Mesodermal cell (in vitro differentiated cells): ENCODE results near the gene ATMIN.

Experiments
- H3K27ac ChIP-seq: 2 replicates; pipeline ENCODE4 v1.7.0; 2013; ENCODE audit warnings: mild to moderate bottlenecking, low read depth, low read length, moderate library complexity; ENCODE audit not compliant: severe bottlenecking
- H3K36me3 ChIP-seq: 2 replicates; pipeline ENCODE4 v1.7.1; 2013; ENCODE audit warnings: mild to moderate bottlenecking, low read length, moderate library complexity; ENCODE audit not compliant: control insufficient read depth, insufficient read depth
- H3K4me1 ChIP-seq: one replicate; pipeline ENCODE4 v1.7.1; 2013; ENCODE audit warnings: mild to moderate bottlenecking, low read length; ENCODE audit not compliant: insufficient read depth, control insufficient read depth, poor library complexity, severe bottlenecking
- H3K4me3 ChIP-seq: 2 replicates; pipeline ENCODE4 v1.7.0; 2013; ENCODE audit warnings: low read length, control low read depth, mild to moderate bottlenecking; ENCODE audit not compliant: insufficient read depth, poor library complexity, severe bottlenecking; ENCODE audit errors: extremely low read depth
- H3K9me3 ChIP-seq: 2 replicates; pipeline ENCODE4 v1.7.1; 2013; ENCODE audit warnings: mild to moderate bottlenecking, low read length, moderate library complexity; ENCODE audit not compliant: control insufficient read depth
- WGBS, 2 experiments: methylation state at CpG; one replicate each; pipeline ENCODE4 v1.1.5; 2013; ENCODE audit warnings: missing lambda C conversion rate in 2 of 2; ENCODE audit not compliant: insufficient coverage in 2 of 2; 5-methylcytosine and 5-hydroxymethylcytosine counted together

ATMIN gene

DNA sequence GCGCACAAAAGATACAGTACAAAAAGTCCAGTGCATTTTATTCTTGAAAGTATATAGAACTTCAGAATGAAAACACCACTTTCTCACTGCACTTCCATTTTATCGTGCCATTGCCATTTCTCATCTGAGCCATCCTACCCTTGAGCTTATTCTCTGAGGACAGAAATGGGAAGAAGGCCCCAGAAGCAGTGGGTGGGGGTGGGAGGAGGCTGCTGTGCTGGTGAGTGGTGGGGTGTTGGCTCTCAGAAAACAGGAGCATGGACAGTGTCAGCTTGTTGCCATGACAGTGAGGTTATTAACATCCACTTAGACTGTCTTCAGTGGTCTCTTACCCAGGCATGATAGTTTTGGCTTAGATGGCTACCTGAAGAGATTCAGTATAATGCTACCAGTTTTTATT, 4.5 kb downstream of the ATMIN start:
- no peaks in the 10 kb centered on the region for H3K9me3 ChIP-seq
- WGBS, 2 experiments, result no CpG with 5 or more reads among the region's 2 CpGs
- no peak overlapping the region for H3K4me3 ChIP-seq
- H3K27ac ChIP-seq, result peak overlapping the region; percentile 0
- peaks cover 74% of the 10 kb centered on the region for H3K36me3 ChIP-seq
- H3K4me1 ChIP-seq, result peaks cover 28% of the 10 kb centered on the region

DNA sequence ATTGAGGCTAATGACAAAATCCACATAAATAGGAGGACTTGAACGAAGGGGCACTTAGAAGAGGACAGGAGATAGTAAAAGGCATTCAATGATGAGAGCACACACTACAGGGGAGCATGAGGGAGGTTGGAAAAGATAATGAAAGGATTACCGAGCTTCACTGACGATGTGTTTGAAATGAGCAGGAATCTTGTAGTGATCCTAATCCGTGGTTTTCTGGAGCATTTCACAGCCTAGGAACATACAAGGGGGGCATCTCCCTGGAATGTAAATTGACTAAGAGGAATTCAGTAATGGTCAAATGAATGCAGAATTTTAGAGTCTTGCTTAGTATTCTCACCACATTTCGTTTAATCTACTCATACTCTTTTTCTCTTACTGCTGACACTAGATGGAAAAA, 5.2 kb downstream of the ATMIN start:
- peaks cover 28% of the 10 kb centered on the region for H3K4me1 ChIP-seq
- 88 to 95% methylated on average over 4 to 5 of the region's 5 CpGs for WGBS, 2 experiments
- peak overlapping the region; percentile 0 for H3K27ac ChIP-seq
- no peaks in the 10 kb centered on the region for H3K9me3 ChIP-seq
- H3K36me3 ChIP-seq, result peaks cover 81% of the 10 kb centered on the region
- H3K4me3 ChIP-seq, result no peak overlapping the region

GRCh38 chr16:81041696-81042095, 6.1 kb downstream of the ATMIN start:
- Histone ChIP-seq H3K4me1 (peaks cover 28% of the 10 kb centered on the region), H3K9me3 (no peaks in the 10 kb centered on the region), H3K27ac (no peak overlapping the region), H3K4me3 (no peak overlapping the region), H3K36me3 (peaks cover 82% of the 10 kb centered on the region)
- WGBS, 2 experiments, result 85 to 93% methylated on average over 3 of the region's 4 CpGs

GRCh38 chr16:81042821-81043220, 7.2 kb downstream of the ATMIN start:
- Histone ChIP-seq H3K9me3 (no peaks in the 10 kb centered on the region), H3K4me3 (no peak overlapping the region), H3K27ac (no peak overlapping the region), H3K36me3 (peaks cover 75% of the 10 kb centered on the region), H3K4me1 (peaks cover 23% of the 10 kb centered on the region)
- WGBS, 2 experiments, result 100% methylated on average over 2 of the region's 2 CpGs; no CpG with 5 or more reads in 1 of the 2 experiments

GRCh38 chr16:81053761-81054160, 18.1 kb downstream of the ATMIN start:
- no peak overlapping the region for H3K27ac ChIP-seq
- H3K9me3 ChIP-seq, result peaks cover 11% of the 10 kb centered on the region
- H3K4me3 ChIP-seq, result no peak overlapping the region
- H3K36me3 ChIP-seq, result no peaks in the 10 kb centered on the region
- 93 to 99% methylated on average over 8 of the region's 11 CpGs for WGBS, 2 experiments
- H3K4me1 ChIP-seq, result no peaks in the 10 kb centered on the region

DNA sequence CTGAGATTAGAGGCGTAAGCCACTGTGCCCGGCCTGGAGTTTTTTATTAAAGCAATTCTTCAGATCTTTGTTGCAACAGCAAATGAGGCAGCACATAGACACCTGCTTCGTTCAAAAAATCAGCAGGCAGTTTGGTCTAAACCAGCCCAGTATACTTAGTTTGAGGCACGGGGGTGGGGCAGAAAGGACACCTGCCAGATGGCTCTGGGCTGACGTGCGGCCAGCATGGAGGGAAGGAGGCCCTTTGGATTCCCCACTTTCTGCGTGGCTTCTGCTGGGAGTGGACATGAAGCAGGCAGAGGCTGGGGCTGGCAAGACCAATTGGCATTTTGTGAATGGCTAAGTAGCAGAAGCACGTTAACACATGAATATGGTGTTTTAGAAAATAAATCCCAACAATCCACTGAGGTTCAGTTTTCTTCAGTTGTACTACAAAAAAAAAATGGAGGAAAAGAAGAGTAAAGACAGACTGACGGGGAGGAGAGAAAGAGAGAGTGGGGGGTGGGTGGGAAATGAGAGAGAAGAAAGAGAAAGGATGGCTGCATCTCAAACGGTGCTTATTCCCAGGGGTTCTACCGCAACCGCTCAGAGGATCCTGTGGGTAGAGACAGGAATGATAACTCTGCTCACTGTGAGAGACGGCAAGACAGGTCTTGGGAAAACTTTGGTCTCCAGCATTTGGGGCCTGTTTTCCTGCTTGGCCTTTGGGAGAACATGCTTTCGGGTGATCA, 25.1 kb downstream of the ATMIN start:
- Histone ChIP-seq H3K36me3 (no peaks in the 10 kb centered on the region), H3K4me1 (no peaks in the 10 kb centered on the region), H3K9me3 (no peaks in the 10 kb centered on the region), H3K27ac (no peak overlapping the region), H3K4me3 (no peak overlapping the region)
- 85 to 89% methylated on average over 13 of the region's 14 CpGs for WGBS, 2 experiments

DNA sequence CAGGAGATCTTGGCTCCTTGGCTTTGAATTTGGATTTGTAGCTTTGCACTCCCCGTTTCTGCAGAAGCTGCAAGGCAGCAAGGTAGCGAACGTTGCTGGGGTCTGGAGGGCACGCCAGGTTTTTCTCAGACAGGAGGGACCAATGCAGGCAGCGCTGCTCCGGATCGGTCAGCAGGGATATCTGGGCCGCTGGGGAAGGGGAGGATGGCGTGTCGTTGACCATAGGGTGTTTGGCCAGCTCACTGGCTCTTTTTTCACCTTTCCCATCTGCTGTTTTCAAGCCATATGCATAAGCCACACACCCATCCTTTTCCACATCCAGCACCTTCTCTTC, 25.6 kb downstream of the ATMIN start:
- no peaks in the 10 kb centered on the region for H3K9me3 ChIP-seq
- H3K36me3 ChIP-seq, result no peaks in the 10 kb centered on the region
- WGBS, 2 experiments, result 82 to 90% methylated on average over 5 to 7 of the region's 10 CpGs
- H3K27ac ChIP-seq, result no peak overlapping the region
- no peaks in the 10 kb centered on the region for H3K4me1 ChIP-seq
- H3K4me3 ChIP-seq, result no peak overlapping the region

DNA sequence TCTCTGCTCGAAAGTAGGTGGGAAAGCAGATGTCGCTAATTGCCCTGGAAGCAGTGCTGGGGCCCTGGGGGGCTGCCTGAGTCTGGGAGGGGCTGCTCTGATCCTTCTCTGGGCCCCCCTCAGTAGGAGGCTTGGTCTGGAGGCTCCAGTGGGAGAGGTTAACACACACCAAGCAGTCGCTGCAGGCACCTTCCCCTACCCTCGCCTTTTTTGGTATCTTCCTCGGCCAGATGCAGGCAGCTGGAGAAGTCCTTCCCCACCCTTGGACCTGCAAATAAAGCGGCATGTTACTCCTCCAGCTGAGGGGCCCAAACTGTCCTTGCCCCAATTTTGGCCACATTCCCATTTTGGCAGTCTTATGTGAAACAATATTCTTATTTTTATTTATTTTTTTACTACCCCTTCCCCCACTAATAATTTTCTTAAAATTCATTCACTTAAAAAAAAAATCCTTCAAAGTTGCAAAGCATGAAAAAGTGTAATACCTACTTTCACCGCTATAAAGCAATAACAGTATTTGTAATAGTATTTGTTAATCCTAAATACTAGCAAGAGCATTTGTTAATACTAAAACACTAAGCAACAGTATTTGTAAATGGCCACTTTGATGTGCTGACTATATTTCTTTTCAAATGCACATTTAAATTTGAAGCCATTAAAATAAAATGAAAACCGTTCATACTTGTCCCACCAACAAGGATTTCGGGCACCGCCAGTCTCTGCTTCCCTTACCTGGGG, 26.4 kb downstream of the ATMIN start:
- H3K27ac ChIP-seq, result no peak overlapping the region
- H3K36me3 ChIP-seq, result no peaks in the 10 kb centered on the region
- no peak overlapping the region for H3K4me3 ChIP-seq
- WGBS, 2 experiments, result 88 to 91% methylated on average over 6 to 7 of the region's 10 CpGs
- no peaks in the 10 kb centered on the region for H3K4me1 ChIP-seq
- no peaks in the 10 kb centered on the region for H3K9me3 ChIP-seq

DNA sequence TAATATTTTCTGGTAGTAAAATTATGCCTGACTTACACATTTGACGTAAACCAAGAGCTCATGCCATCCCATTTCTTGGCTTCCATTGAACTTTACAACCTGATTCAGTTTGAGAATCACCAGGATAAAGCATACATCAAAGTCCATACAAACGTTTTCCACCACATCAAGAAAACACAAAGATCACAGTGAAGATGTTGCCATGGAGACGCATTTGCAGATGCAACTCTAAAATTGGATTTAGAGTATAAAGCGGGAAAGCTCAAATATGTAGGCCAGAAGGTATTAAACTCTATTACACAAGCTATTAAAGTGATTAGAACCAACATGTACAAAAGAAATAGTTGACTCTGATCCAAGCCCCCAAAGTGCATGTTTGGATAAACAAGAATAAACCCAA, 31.0 kb downstream of the ATMIN start:
- 100% methylated on average over 1 of the region's 4 CpGs for WGBS, 2 experiments

DNA sequence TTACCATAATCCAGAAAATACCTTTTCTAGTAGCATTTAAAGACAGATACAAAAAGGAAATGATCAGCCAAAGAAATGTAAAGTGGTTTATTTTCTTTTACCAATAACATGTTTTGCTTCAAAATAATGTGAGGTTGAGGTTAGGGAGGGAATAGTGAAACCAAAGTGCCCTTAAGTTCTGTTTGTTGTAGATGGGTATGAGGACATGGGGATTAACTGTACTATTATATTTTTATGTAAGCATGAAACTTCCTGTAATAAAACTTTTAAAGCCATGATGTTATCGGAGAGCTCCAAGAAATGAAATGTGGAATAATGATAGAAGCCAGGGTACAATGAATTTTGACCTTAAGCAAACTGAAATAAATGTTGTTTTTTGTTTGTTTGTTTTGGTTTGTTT, 31.5 kb downstream of the ATMIN start:
- Histone ChIP-seq H3K36me3 (no peaks in the 10 kb centered on the region), H3K4me3 (no peak overlapping the region), H3K27ac (no peak overlapping the region), H3K4me1 (no peaks in the 10 kb centered on the region), H3K9me3 (no peaks in the 10 kb centered on the region)
- 88 to 100% methylated on average over 1 of the region's 1 CpG for WGBS, 2 experiments

More for the DNA sequence above, 31.0 kb downstream of the ATMIN start:
- H3K4me1 ChIP-seq, result no peaks in the 10 kb centered on the region
- H3K27ac ChIP-seq, result no peak overlapping the region
- H3K9me3 ChIP-seq, result no peaks in the 10 kb centered on the region
- no peaks in the 10 kb centered on the region for H3K36me3 ChIP-seq
- H3K4me3 ChIP-seq, result no peak overlapping the region

DNA sequence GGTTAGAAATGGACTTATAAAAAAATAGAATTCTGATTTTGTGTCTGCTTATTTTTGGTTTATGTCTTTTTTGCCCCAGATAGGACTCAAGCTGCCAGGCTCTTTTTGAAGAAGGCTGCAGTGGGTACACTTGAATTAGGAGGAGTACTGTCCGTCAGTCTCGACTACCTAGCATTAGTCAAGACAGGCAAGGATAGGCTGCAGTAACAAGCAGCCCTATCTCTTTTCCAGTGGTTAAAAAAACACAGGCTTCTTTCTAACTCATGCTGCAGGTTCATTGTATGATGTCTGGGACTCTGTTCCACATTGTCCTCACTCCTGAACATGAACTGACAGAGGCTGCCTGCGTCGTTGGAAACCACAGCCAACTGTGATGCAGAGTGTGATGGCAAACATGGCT, 33.4 kb downstream of the ATMIN start:
- Histone ChIP-seq H3K9me3 (no peaks in the 10 kb centered on the region), H3K4me3 (no peak overlapping the region), H3K27ac (no peak overlapping the region), H3K36me3 (no peaks in the 10 kb centered on the region), H3K4me1 (no peaks in the 10 kb centered on the region)
- WGBS, 2 experiments, result 91 to 97% methylated on average over 4 of the region's 4 CpGs
